ENCODE results near the gene EYS. TPM values are rescaled to one million over a fixed set of nuclear protein-coding genes. Genes with fewer than 3 reads are reported as not detected.
"Not testable (repeated sequence)": the region's sequence is repeated elsewhere in the genome, so short reads cannot be mapped to it uniquely, and the experiment has no call there.

Gene EYS
- total RNA-seq, 1 donor from 2014 or later = not detected

DNA sequence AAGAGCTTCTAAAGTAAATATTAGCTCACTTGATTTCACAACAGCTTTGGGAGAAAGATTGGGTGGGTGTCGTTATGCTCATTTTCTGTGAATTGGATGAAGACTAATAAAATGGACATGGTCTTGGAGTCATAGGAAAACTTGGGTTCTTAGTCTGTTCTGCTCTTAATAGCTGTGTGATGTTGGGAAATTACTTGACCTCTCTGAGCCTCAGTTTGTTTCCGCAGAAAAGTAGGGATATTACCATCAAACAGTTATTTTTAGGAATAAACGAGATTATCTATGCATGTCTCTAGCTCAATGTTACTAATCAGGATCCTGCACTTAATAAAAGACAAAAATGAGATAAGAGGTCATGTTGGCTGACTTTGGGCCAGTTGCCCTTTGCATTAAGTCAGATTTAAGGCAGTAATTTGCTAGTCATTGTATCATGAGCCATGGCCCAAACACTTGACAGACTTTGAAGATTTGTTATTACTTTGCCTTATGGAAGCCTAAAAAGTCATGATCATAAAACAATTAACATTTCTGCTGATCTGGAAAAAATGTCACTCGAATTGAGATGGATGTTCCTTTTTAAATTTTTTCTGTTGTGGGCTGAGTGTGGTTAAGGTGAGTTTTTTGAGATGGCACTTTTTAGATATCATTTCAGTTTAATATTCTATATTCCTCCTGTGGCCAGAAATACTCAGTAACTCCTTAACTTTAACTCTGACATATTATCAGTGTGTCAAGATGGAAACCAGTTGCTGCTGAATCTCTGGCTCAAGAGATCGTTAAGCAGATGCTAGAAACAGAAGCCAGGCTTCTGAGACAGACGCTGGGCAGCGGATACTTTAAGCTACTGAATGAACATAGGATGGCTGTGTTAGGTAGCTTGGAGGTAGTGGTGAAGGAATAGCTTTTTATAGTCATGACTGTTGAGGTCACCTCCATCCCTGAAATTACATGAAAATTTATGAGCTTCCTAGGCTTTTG is 1779.8 kb downstream of the EYS start:
- intact Hi-C loops (cut with micrococcal nuclease) = no loop called here

DNA sequence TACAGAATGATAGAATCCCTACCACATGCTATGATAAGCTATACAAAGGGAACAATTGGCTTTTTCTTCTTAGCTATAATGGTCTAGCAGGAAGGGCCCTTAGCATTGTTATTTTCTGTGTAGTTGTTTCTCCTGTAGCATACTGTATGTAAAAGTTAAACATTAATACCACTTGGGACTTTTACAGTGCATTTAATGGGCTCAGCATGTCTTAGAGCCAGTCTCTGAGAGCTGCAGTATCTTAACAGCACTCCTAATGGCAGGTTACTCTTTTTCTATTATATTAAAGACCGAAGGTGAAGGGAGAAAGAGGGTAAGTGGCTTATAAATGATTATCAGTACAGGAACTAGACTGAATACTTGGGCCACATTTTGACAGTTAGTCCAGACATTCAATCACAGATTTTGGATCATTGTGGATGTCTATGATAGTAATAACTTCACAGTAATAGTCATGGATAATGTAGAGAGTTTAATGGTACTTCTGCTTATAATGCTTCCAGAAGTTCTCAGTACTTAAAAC is 1780.7 kb downstream of the EYS start:
- intact Hi-C loops (cut with micrococcal nuclease) = no loop called here

DNA sequence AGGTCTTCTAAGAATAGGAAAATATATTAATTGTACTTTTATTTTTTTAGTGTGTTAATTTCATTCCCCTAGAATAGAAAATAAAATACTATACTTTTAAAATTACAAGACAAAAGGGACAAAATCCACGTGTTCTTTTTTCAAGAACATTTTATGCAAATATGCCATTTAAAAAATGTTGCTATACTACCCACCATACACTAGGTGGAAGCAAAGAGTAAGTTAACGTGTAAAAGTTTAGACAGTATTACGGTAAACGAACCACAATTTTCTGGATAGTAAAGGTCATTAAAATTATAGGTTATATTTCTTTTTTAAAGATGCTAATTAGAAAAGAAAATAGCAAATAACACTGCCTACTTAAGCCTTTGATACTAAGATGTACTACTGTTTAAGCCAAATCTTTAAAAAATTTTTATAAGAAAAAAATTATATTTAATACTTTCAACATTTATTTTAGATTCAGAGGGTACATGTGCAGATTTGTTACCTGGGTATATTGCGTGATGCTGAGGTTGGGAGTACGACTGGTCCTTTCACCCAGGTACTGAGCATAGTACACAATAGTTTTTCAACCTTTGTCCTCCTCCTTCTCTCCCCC is 1783.8 kb downstream of the EYS start:
- intact Hi-C loops (cut with micrococcal nuclease) = no loop called here

DNA sequence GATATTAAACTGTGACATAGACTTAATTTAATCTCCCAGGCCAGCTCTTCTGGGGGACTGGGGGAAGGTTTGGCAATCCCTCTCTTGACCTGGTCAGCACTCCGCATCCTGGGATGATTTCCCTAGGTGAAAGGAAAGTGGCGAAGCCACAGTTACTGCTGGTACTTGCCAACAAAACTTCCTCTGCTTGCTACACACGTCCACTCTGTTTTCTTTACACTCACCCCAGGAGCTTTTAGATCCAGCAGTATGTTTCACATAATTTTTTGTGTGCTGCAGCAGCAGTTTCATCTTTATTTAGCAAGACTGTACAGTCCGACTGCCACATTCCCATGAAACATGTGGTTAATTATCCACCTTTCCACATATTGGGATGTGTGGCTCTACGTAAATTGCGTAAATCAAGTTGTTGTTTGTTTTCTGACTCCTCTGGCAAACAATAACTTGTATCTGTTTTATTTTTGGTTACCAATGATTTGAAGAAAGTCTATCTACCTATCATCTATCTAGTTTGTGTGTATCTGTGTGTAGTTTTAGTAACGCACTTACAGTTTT is 1787.4 kb downstream of the EYS start:
- intact Hi-C loops (cut with micrococcal nuclease) = no loop called here

- intact Hi-C loops (cut with micrococcal nuclease) = no loop called here
These were observed 1794.1 kb downstream of the EYS start for GRCh38 chr6:63912887-63913286.

GRCh38 chr6:63910863-63911551 is 1796.0 kb downstream of the EYS start:
- intact Hi-C loops (cut with micrococcal nuclease) = no loop called here

- intact Hi-C loops (cut with micrococcal nuclease) = no loop called here
These were observed 1802.3 kb downstream of the EYS start for GRCh38 chr6:63904650-63905248.

- intact Hi-C loops (cut with micrococcal nuclease) = no loop called here
These were observed 1807.5 kb downstream of the EYS start for GRCh38 chr6:63899550-63899949.

- intact Hi-C loops (cut with micrococcal nuclease) = no loop called here
These were observed 1809.1 kb downstream of the EYS start for GRCh38 chr6:63897952-63898351.

DNA sequence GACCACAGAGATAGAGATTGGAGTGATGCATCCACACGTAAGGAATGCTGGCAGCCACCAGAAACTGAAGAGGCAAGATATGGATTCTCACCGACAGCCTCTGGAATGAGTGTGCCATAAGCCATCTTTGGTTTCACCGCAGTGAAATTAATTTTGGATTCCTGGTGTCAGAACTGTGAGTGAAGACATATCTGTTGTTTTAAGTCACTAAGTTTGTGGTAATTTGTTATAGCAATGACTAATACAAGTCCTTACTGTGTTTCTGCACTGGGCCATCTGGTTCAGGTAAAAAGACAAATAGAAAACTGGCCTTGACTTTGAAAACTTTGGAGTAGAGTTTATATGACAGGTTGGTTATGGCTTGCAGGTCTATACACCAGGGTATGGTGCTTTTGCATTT is 1809.6 kb downstream of the EYS start:
- intact Hi-C loops (cut with micrococcal nuclease) = no loop called here

DNA sequence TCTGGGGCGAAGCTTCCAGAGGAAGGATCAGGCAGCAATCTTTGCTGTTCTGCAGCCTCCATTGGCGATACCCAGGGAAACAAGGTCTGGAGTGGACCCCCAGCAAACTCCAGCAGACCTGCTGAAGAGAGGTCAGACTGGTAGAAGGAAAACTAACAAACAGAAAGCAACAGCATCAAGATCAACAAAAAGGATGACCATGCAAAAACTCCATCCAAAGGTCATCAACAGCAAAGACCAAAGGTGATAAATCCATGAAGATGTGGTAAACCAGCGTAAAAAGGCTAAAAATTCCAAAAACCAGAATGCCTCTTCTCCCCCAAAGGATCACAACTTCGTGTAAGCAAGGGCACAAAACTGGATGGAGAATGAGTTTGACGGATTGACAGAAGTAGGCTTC is 1818.6 kb downstream of the EYS start:
- intact Hi-C loops (cut with micrococcal nuclease) = no loop called here

- intact Hi-C loops (cut with micrococcal nuclease) = not testable (repeated sequence)
These were observed 1819.2 kb downstream of the EYS start for GRCh38 chr6:63887804-63888203.

DNA sequence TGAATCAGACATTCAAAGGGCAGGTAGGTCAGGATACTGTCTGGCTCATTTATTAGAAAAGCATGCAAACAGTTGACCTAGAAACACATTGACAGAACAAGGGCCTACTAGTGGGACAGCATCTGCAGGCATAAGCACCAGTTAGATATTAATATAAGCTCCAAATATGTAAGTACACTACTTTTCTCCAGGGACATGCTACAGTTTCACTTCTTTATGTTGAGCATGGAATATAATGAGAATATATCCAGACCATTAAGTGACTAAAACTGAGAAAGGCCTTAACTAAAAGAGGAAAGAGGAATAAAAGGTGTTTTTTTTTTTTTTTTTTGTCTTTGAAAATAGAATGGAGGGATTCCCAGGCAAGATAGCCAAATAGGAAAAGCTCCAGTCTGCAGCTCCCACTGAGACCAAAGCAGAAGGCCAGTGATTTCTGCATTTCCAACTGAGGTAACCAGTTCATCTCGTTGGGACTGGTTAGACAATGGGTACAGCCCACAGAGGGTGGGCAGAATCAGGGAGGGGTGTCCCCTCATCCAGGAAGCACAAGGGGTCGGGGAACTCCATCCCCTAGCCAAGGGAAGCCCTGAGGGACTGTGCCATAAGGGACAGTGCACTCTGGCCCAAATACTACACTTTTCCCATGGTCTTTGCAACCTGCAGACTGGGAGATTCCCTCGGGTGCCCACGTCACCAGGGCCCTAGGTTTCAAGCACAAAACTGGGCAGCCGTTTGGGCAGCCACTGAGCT is 1819.8 kb downstream of the EYS start:
- intact Hi-C loops (cut with micrococcal nuclease) = no loop called here

GRCh38 chr6:63886341-63886740 is 1820.7 kb downstream of the EYS start:
- intact Hi-C loops (cut with micrococcal nuclease) = no loop called here

- intact Hi-C loops (cut with micrococcal nuclease) = no loop called here
These were observed 1823.4 kb downstream of the EYS start for GRCh38 chr6:63883597-63883996.

DNA sequence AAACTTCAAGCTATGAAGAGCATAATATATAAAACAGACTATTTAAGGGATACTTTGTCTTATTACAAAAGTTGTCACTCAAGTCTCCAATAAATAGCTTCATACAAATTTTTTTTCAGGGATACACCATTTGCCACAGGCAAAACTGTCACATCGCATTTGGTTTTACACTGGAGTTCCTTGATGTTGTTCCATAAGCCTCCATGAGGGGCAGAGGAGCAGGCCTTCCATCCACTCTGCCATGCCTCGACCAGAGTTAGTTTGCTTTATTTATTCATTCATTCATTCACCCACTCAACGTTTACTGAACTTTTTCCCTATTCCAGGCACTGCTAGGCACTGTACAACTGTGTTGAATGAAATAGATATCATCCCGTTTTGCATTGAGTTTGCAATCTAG is 1824.8 kb downstream of the EYS start:
- intact Hi-C loops (cut with micrococcal nuclease) = no loop called here

GRCh38 chr6:63881791-63882190 is 1825.2 kb downstream of the EYS start:
- intact Hi-C loops (cut with micrococcal nuclease) = no loop called here

DNA sequence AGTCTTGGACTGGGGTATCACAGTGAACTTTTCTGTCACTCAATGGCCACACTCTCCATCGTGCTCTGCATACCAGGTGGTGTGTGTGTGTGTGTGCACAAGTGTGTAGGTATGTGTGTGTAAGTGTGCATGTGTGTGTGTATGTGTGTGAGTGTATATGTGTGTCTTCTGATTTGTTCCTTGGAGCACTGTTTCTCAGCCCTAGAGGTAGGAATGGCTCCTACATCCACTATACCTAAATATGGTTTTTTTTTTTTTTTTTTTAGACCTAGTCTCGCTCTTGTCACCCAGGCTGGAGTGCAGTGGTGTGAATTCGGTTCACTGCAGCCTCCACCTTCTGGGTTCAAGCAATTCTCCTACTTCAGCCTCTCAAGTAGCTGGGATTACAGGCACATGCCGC is 1834.8 kb downstream of the EYS start:
- intact Hi-C loops (cut with micrococcal nuclease) = no loop called here

DNA sequence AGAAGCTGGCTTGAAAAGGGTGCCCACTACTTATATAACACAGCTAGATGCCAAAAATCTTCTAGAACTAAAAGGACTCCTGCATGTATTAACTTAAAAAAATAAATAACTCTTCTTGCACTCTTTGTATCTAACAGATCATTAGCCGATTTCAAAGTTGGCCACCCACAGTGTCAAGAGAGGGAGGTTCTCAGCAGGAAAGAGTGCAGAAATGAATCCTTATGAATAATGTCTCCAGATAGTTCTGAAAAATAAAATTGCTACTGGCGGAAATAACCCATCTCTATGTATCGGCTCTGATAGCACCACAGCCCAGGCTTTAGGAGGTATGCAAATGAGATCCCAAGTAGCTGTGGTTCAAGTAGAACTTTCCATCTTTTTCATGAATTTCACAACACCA is 1838.7 kb downstream of the EYS start:
- intact Hi-C loops (cut with micrococcal nuclease) = no loop called here

DNA sequence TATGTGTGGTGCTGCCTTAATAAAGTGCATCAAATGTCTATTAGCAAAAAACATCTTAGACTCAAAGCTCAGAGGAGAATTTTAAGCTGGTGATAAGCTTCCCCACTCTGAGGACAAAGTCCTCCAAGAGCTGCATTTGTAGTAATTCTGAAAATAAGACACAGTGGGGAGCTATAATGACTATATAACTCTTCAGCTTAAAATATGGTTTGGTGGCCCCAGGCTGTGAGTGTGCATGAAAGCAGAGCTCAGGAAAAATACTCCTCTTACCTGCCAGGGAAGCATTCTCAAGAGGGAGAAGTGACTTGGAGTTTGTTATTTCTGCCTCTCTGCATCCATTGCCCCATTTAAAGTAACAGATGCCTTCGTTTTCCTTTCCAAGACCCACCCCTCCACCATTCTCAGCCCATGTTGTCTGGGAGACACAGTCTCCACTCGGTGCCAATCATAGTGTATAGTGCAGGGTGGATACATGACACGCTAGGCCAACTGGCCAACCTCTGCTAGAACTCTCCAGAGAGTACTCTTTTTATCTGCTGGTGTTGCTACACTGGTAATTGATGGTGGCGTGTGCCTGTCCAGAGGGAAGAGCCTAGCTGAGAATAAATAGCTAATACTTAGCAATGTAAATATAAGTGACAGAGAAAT is 1842.2 kb downstream of the EYS start:
- intact Hi-C loops (cut with micrococcal nuclease) = no loop called here
